Fibroblast of mammary gland (primary cell): ENCODE data around the gene DNASE1L2.

Experiments used
- DNase-seq: peaks from one replicate; pipeline ENCODE4 v3.0.0-alpha.2; 2010; ENCODE audit warnings: low read depth
- H3K4me3 ChIP-seq: 2 replicates; pipeline ENCODE4 v1.5.1; 2011; ENCODE audit warnings: low read depth, mild to moderate bottlenecking, low read length, moderate library complexity; ENCODE audit not compliant: control insufficient read depth
- CTCF ChIP-seq: conservative IDR thresholded peaks from 2 replicates; pipeline ENCODE4 v1.5.1; 2011; ENCODE audit warnings: low read depth, low read length, inconsistent platforms; ENCODE audit not compliant: control insufficient read depth, insufficient read depth

Gene DNASE1L2

GRCh38 chr16:2236337-2237101, at the start of gene DNASE1L2:
Gene DNASE1L2 (plus strand): TSS chr16:2236444. CDS start chr16:2236817, 373 bp downstream.
- DNase-seq: no peak
- no peak for TF ChIP-seq CTCF
- H3K4me3 ChIP-seq: peak within 1 kb of the TSS; percentile 12

GRCh38 chr16:2186505-2186904, 49.7 kb upstream of the DNASE1L2 start:
- DNase-seq: no peak
- H3K4me3 ChIP-seq: no peak overlapping the region
- no peak for TF ChIP-seq CTCF

- TF ChIP-seq CTCF: no peak
- H3K4me3 ChIP-seq: no peak overlapping the region
Measured at GRCh38 chr16:2187212-2187611, 49.0 kb upstream of the DNASE1L2 start.

GRCh38 chr16:2188395-2188794, 47.8 kb upstream of the DNASE1L2 start:
- no peak for DNase-seq
- no peak for TF ChIP-seq CTCF
- H3K4me3 ChIP-seq: no peak overlapping the region

More at GRCh38 chr16:2187212-2187611, 49.0 kb upstream of the DNASE1L2 start:
- no peak for DNase-seq

GRCh38 chr16:2189252-2189893, 46.9 kb upstream of the DNASE1L2 start:
- DNase-seq: no peak
- no peak overlapping the region for H3K4me3 ChIP-seq
- no peak for TF ChIP-seq CTCF

GRCh38 chr16:2190002-2190658, 46.1 kb upstream of the DNASE1L2 start:
- no peak for DNase-seq
- no peak for TF ChIP-seq CTCF
- H3K4me3 ChIP-seq: no peak overlapping the region
